Kidney (tissue), 14 donors: ENCODE measurements around the gene MPC1L. TPM values are rescaled to one million over a fixed set of nuclear protein-coding genes. Genes with fewer than 3 reads are reported as not detected.

Experiments
- DNase-seq, 5 donors: peaks; one replicate each; pipeline ENCODE4 v3.0.0-alpha.2; 2013 to 2020
- FAIRE-seq: peaks from 2 replicates; lab custom pipeline; 2012; peaks lifted over from hg19 to GRCh38; lab: Jason Lieb, UNC
- H3K27ac ChIP-seq, 2 donors: one replicate each; pipeline ENCODE4 v1.7.0; 2013; ENCODE audit warnings: low read depth in 2 of 2, low read length in 2 of 2, inconsistent platforms in 1 of 2
- H3K27me3 ChIP-seq: one replicate; pipeline ENCODE4 v1.7.1; 2013; ENCODE audit warnings: low read length, inconsistent platforms; ENCODE audit not compliant: control insufficient read depth, insufficient read depth
- H3K36me3 ChIP-seq, 3 donors: one replicate each; pipeline versions ENCODE4 v1.7.0 to v1.7.1; 2013; ENCODE audit warnings: low read length in 3 of 3, control low read depth in 1 of 3, inconsistent platforms in 1 of 3; ENCODE audit not compliant: insufficient read depth in 3 of 3, control insufficient read depth in 2 of 3
- H3K4me1 ChIP-seq, 3 donors: one replicate each; pipeline versions ENCODE4 v1.7.0 to v1.7.1; 2013; ENCODE audit warnings: low read length in 3 of 3, inconsistent platforms in 1 of 3, low read depth in 1 of 3; ENCODE audit not compliant: control insufficient read depth in 2 of 3, insufficient read depth in 2 of 3
- H3K4me3 ChIP-seq, 3 donors: one replicate each; pipeline versions ENCODE4 v1.7.0 to v1.8.1; 2013; ENCODE audit warnings: low read length in 3 of 3, control low read depth in 1 of 3, inconsistent platforms in 1 of 3
- H3K9ac ChIP-seq, 3 donors: one replicate each; pipeline versions ENCODE4 v1.7.0 to v1.7.1; 2013; ENCODE audit warnings: low read length in 3 of 3, control low read depth in 1 of 3, inconsistent platforms in 1 of 3
- H3K9me3 ChIP-seq, 3 donors: one replicate each; pipeline versions ENCODE4 v1.7.0 to v1.7.1; 2013; ENCODE audit warnings: low read length in 3 of 3, control low read depth in 1 of 3, inconsistent platforms in 1 of 3; ENCODE audit not compliant: control insufficient read depth in 2 of 3, insufficient read depth in 1 of 3
- CTCF ChIP-seq: IDR thresholded peaks from 3 replicates; pipeline ENCODE4 v1.5.1; 2012; ENCODE audit warnings: mild to moderate bottlenecking, moderate library complexity, borderline replicate concordance; ENCODE audit not compliant: insufficient read depth; ENCODE audit errors: extremely low read depth
- intact Hi-C: fragments of 100-400 bp; cut with DNase I; formaldehyde crosslinking; loops from one replicate; pipeline ENCODE4 v1.11.1; 2022
- polyA plus RNA-seq: library from polyadenylated mRNA; stranded (reverse); fragments of 350-450 nt; fragmentation: Illumina TruSeq; extraction: RNeasy Lipid Tissue Mini Kit (QIAGEN cat#74804); gene quantifications from one replicate; pipeline ENCODE4 v1.2.3, GENCODE V29; 2014; ENCODE audit warnings: low read depth, low replicate concordance; ENCODE audit not compliant: insufficient read depth
- total RNA-seq: library from RNA; stranded (reverse); fragmentation: NEBNext Ultra II Directional; extraction: Animal tissue kit (Norgen Biotek cat#: 25700); gene quantifications from one replicate; pipeline ENCODE4 v1.2.1, GENCODE V29; 2021
- donor health status: control.
- donor health status: control.
- donor health status: control.
- donor health status: control.
- donor health status: control.
- donor health status: DM: yes; HTN: yes; CAD: no.
- donor health status: Normal renal cell carcinoma (clear cell type).

Gene MPC1L
- total and polyA plus RNA-seq, 2 donors from 2014 or later = not detected

DNA sequence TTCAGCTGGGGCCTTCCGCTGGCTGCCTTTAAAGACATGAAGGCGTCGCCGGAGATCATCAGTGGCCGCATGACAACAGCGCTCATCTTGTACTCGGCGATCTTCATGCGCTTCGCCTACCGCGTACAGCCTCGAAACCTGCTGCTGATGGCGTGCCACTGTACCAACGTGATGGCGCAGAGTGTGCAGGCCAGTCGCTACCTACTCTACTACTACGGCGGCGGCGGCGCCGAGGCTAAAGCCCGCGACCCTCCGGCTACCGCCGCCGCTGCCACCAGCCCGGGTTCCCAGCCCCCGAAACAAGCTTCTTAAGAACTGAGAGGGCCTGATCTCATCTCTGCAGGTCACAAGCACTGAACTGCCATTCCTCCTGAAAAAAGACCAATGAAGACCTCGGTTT lies 437 bp downstream of the MPC1L start:
- Histone ChIP-seq H3K27ac (no peak overlapping the region), H3K4me3 (no peak overlapping the region), H3K36me3 (peaks cover 0 to 6% (median 3%) of the 10 kb centered on the region in 3 donors), H3K9ac (no peak overlapping the region), H3K4me1 (peaks cover 0 to 4% (median 0%) of the 10 kb centered on the region in 3 donors), H3K9me3 (no peaks in the 10 kb centered on the region), H3K27me3 (peaks cover 2% of the 10 kb centered on the region)
- intact Hi-C loops = no loop called here
- FAIRE-seq (no peak), DNase-seq (no peak)
- no peak for TF ChIP-seq CTCF

- Histone ChIP-seq H3K27ac (no peak overlapping the region), H3K4me3 (no peak overlapping the region), H3K9me3 (no peaks in the 10 kb centered on the region), H3K4me1 (peaks cover 0 to 4% (median 0%) of the 10 kb centered on the region in 3 donors), H3K9ac (no peak overlapping the region), H3K27me3 (peaks cover 4% of the 10 kb centered on the region), H3K36me3 (peaks cover 2 to 6% (median 6%) of the 10 kb centered on the region in 3 donors)
- DNase-seq (no peak), FAIRE-seq (no peak)
- intact Hi-C loops = no loop called here
- TF ChIP-seq CTCF = no peak
Measured at GRCh38 chrX:40625294-40625693, 2.1 kb downstream of the MPC1L start.

GRCh38 chrX:40628506-40628905 lies 5.3 kb downstream of the MPC1L start:
- Histone ChIP-seq H3K27me3 (peaks cover 7% of the 10 kb centered on the region), H3K27ac (no peak overlapping the region), H3K4me1 (no peaks in the 10 kb centered on the region), H3K9ac (no peak overlapping the region), H3K9me3 (no peaks in the 10 kb centered on the region), H3K36me3 (peaks cover 3 to 10% (median 6%) of the 10 kb centered on the region in 3 donors), H3K4me3 (no peak overlapping the region)
- intact Hi-C loops = no loop called here
- no peak for DNase-seq
- FAIRE-seq = no peak
- no peak for TF ChIP-seq CTCF

- FAIRE-seq = no peak
- no peak for DNase-seq
- Histone ChIP-seq H3K9ac (no peak overlapping the region), H3K4me3 (no peak overlapping the region), H3K9me3 (no peaks in the 10 kb centered on the region), H3K36me3 (peaks cover 5 to 18% (median 13%) of the 10 kb centered on the region in 3 donors), H3K27ac (no peak overlapping the region), H3K27me3 (peaks cover 13% of the 10 kb centered on the region), H3K4me1 (no peaks in the 10 kb centered on the region)
- no peak for TF ChIP-seq CTCF
- intact Hi-C loops = no loop called here
Measured at GRCh38 chrX:40632199-40632598, 9.0 kb downstream of the MPC1L start.
